GM20431 (cell line): ENCODE measurements around the gene TMC7.

Experiments used
- in situ Hi-C: fragments of 300-500 bp; cut with MseI, MboI; formaldehyde crosslinking; loops from one replicate; pipeline ENCODE4 v1.15.0; 2020; ENCODE audit warnings: low sequenced_read_pairs; ENCODE audit not compliant: unreplicated experiment

TMC7 gene

DNA sequence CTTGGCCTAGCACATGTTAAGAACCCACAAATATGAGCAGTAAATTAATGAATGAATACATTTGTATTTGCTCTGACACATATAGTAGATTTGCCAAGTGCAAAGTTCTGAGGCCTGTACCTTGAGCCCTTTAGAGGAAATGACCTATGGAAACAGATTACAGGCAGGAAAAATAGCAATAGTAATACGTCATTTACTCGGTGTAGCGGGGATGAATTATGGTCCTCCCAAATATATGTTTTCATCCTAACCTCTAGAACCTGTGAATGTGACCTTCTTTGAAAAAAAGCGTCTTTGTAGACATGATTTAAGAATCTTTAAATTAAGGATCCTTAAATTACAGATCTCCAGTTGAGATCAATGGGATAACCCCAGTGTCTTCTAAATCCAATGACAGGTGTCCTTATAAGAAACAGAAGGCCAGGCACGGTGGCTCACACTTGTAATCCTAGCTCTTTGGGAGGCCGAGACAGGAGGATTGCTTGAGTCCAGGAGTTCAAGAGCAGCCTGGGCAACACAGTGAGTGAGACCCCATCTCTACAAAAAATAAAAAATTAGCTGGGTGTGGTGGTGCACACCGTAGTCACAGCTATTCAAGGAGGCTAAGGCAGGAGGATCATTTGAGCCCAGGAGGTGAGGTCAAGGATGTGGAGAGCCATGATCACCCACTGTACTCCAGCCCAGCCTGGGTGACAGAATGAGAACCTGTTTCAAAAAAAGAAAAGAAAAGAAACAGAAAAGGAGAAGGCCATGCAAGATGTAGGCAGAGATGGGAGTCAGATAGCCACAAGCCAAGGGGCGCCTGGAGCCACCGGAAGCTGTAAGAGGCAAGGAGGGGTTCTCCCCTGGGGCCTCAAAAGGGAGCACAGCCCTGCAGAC is 124.9 kb downstream of the TMC7 start:
- in situ Hi-C loops = loop anchor here (10.0 kb wide), 1 partner anchor 66 kb away; no protein-coding TSS in a partner anchor

- in situ Hi-C loops = loop anchor here (10.0 kb wide), 1 partner anchor 66 kb away; no protein-coding TSS in a partner anchor
These were observed 125.5 kb downstream of the TMC7 start for GRCh38 chr16:19109288-19109664.

DNA sequence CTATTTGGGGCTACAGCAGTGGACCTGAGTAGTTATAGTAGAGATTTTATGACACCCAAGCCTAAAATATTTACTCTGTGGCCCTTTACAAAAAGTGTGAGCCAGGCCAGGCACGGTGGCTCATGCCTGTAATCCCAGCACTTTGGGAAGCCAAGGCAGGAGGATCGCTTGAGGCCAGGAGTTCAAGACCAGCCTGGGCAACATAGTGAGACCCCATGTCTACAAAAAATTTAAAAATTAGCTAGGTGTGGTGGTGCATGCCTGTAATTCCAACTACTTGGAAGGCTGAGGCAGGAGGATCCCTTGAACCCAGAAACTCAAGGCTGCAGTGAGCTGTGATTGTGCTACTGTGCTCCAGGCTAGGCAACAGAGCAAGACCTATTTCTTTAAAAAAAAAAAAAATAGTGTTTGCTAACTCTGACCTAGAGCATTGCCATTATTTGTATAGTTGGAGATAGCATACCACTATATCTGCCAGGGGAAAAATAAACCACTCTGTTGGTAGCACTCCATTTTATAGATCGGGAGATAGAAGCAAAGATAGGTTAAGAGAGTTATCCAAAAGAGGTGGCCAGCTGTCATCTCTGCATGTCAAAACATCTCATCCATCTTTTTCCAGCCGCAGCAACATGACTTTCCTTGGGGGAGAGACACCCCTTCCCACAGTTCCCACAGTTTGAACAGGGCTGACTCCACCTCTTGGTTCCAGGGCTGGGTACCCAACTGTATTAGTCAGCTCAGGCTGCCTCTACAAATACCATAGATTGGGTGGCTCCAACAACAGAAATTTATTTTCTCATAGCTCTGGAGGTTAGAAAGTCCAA is 127.0 kb downstream of the TMC7 start:
- in situ Hi-C loops = no loop called here

GRCh38 chr16:19112099-19112407 is 128.3 kb downstream of the TMC7 start:
- in situ Hi-C loops = no loop called here
